Epithelial cell of prostate (primary cell): ENCODE data around the gene SMARCB1.

ENCODE experiments used
- DNase-seq: peaks from one replicate; pipeline ENCODE4 v3.0.0-alpha.2; 2011; ENCODE audit warnings: low read depth, low spot score
- H3K27ac ChIP-seq: fragments of 450-650 bp; 2 replicates; pipeline ENCODE4 v1.5.1; 2017; ENCODE audit warnings: mild to moderate bottlenecking

The SMARCB1 gene

DNA sequence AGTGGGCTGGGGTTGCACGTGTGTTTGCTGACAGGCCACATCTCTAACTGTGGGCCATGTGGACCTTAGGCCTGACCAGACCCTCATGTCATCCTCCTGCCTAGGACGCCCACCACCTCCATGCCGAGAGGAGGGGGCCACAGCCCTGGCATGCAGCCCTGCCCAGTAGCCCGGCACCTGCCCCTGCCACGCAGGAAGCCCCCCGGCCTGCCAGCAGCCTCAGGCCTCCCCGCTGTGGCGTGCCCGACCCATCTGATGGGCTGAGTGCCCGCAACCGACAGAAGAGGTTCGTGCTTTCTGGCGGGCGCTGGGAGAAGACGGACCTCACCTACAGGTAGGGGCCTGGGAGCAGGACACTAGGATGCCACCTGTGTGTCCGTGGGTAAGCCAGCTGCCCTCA lies 7.7 kb upstream of the SMARCB1 start:
- no peak for DNase-seq
- no peak overlapping the region for H3K27ac ChIP-seq

DNA sequence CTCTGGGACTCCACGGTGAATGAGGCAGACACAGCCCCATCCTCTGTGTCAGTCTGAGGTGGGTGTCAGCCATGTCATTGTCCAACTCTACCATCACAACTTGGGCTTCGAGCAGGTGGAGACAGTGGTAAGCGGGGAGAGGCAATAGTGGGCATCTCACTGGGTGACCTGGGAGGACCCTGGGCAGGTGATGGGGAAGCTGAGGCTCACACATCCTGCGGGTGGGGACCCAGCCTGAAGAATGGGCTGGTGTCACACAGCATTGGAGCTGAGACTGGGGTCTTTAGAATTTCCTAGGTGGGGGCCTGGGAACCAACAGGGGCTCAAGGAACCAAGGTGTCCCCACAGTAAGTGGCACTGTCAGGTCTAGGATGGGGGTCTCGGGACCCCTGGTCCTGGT lies 7.0 kb upstream of the SMARCB1 start:
- H3K27ac ChIP-seq = no peak overlapping the region
- DNase-seq = no peak

DNA sequence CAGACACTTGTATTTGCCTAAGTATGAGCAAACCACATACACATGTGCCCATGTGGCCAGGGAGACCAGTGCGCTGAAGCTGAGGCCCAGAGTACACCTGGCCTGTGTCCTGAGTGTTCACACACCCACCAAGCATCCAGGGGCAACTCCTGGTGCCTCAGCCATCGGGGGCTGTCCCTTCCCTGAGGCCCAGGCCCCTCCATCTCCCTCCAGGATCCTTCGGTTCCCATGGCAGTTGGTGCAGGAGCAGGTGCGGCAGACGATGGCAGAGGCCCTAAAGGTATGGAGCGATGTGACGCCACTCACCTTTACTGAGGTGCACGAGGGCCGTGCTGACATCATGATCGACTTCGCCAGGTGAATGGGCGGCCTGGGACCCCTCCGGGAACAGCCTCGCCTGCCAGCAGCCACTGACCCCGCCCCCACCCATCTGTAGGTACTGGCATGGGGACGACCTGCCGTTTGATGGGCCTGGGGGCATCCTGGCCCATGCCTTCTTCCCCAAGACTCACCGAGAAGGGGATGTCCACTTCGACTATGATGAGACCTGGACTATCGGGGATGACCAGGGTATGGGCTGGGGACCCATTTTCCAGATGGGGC lies 6.5 kb upstream of the SMARCB1 start:
- DNase-seq = no peak
- H3K27ac ChIP-seq = no peak overlapping the region

DNA sequence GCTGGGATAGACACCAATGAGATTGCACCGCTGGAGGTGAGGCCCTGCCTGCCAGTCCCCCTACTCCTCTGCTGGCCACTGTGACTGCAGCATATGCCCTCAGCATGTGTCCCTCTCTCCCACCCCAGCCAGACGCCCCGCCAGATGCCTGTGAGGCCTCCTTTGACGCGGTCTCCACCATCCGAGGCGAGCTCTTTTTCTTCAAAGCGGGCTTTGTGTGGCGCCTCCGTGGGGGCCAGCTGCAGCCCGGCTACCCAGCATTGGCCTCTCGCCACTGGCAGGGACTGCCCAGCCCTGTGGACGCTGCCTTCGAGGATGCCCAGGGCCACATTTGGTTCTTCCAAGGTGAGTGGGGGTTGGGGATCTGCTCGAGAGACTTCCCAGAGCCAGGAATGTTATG lies 5.7 kb upstream of the SMARCB1 start:
- H3K27ac ChIP-seq = no peak overlapping the region

DNA sequence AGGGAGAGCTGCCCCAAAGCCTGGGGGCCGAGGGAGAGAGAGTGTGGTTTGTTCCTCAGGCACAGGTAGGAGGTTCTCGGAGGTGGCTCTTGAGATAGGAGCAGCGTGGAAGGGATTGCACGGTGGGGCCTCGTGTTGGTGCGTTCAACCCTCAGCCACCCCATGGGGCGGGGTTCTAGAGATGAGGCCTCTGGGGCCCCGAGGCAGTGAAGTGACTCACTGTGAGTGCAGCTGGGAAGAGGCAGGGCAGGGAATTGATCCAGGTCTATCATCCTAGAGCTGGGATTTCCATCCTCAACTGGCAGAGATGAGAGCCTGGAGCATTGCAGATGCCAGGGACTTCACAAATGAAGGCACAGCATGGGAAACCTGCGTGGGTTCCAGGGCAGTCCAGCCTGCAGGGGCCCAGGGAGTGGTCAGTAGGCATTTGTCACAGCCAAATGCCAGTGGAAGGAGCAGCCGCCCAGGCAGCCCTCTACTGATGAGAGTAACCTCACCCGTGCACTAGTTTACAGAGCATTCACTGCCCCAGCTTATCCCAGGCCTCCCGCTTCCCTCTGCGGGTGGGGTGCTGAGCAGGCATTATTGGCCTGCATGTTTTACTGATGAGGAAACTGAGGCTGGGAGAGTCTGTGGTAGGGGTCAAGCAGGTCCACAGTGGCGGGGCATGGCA lies 5.1 kb upstream of the SMARCB1 start:
- peak; percentile 12 for DNase-seq

More for the DNA sequence above, 5.7 kb upstream of the SMARCB1 start:
- no peak for DNase-seq

DNA sequence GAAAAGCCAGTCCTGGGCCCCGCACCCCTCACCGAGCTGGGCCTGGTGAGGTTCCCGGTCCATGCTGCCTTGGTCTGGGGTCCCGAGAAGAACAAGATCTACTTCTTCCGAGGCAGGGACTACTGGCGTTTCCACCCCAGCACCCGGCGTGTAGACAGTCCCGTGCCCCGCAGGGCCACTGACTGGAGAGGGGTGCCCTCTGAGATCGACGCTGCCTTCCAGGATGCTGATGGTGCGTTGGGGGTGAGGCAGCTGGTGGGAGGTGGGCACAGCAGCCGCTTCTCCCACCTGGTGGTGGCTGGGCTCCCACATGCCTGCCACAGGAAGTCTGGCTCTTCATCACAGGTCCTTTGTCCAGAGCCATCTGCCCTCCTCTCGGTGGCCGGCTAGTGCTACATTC lies 4.5 kb upstream of the SMARCB1 start:
- H3K27ac ChIP-seq = no peak overlapping the region
- no peak for DNase-seq

More for the DNA sequence above, 5.1 kb upstream of the SMARCB1 start:
- H3K27ac ChIP-seq = no peak overlapping the region

DNA sequence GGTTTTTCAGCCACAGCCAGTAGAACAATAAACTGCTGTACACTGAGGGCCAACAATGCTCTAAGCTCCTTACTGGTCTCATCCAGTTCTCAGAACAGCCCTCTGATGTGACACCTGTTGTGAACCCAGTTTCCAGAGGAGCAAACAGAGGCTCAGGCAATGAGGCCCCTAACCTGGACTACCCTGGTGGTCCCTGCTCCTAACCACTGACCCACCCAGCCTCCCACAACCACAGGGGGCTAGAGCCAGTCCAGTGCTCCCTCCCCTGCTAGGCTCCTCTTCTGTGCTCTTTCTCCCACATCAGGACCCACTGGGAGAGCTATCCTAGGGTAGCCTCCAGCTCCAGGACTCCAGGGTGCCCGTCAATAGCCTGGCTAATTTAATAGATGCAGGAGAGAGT lies 4.1 kb upstream of the SMARCB1 start:
- DNase-seq = no peak
- no peak overlapping the region for H3K27ac ChIP-seq

DNA sequence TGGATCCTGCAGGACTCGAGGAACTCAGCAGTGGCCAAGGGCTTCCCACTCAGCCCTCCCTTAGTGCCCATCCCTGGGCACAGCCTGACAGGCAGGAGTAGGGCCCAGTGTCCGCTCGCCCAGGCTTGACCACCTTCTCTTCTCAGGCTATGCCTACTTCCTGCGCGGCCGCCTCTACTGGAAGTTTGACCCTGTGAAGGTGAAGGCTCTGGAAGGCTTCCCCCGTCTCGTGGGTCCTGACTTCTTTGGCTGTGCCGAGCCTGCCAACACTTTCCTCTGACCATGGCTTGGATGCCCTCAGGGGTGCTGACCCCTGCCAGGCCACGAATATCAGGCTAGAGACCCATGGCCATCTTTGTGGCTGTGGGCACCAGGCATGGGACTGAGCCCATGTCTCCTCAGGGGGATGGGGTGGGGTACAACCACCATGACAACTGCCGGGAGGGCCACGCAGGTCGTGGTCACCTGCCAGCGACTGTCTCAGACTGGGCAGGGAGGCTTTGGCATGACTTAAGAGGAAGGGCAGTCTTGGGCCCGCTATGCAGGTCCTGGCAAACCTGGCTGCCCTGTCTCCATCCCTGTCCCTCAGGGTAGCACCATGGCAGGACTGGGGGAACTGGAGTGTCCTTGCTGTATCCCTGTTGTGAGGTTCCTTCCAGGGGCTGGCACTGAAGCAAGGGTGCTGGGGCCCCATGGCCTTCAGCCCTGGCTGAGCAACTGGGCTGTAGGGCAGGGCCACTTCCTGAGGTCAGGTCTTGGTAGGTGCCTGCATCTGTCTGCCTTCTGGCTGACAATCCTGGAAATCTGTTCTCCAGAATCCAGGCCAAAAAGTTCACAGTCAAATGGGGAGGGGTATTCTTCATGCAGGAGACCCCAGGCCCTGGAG lies 3.3 kb upstream of the SMARCB1 start:
- no peak overlapping the region for H3K27ac ChIP-seq
- DNase-seq = no peak

DNA sequence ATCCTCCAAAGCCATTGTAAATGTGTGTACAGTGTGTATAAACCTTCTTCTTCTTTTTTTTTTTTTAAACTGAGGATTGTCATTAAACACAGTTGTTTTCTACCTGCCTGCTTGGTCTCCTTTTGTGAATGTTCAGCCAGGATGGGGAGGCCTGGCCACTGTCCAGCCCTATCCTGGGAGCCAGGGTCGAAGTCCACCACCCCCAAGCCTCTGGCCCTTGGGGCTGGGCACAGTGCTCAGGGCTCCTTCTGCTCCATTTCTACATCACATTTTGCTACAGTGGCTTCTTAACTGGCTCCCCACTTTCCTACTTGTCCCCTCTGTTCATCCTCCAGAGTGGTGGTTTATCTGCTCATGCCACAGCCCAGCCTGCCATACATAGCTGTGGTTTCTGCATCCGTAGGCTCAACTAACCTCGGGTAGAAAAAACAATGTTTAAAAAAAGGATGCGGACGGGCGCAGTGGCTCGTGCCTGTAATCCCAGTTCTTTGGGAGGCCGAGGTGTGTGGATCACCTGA lies 2.5 kb upstream of the SMARCB1 start:
- H3K27ac ChIP-seq = no peak overlapping the region
- DNase-seq = no peak

DNA sequence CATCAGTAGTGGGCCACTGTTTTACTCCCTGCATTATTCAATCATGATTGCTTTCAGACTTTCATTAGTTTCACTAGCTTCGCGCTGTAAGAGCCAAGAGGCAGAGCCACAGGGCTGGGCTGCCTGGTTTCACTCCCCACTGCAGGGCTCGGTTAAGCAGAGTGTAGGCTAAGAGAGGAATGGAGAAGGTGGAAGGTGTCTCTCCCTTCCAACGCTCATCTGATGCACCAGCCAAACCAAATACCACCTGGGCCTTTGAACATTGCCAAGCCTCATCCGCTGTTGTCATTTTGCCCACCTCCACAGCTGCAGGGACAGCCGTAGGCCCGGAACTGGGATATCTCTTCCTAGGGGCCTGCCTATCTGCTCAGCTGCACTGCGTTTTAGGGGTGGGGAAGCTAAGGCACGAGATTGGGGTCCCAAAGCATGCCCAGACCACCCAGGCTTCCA lies 480 bp upstream of the SMARCB1 start:
- peak overlapping the region; percentile 93 for H3K27ac ChIP-seq
- no peak for DNase-seq

DNA sequence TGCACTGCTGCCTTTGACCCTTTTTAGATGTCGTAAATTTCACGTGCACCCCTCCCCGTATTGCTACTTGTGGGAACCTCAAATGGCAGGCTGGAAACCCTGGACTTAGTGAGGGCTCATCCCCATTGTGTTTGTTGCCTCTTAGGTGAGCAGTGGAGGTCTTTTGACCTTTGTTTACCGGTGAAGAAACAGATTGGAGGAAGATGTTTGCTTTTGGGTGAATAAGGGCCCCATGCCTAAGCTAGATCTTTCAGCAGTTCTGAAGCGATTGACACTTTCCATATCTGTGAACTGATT lies 782 bp downstream of the SMARCB1 start:
- H3K27ac ChIP-seq = peak overlapping the region; percentile 93

DNA sequence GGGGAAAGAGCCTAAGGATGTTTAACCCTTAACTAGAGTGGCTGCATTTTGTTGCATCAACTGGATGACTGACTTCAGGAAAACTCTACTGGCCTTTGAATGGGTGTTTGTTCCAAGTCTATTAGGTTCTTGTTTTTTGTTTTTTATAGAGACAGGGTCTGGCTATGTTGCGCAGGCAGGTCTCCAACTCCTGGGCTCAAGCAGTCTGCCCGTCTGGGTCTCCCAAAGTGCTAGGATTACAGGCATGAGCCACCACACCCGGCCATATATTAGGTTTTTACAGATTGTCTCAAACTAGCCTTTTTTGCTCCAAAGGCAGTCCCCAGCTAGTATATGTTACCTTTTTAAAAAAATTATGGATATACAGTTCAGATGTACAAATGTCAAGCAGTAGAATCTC lies 1.1 kb downstream of the SMARCB1 start:
- H3K27ac ChIP-seq = no peak overlapping the region
- no peak for DNase-seq

More for the DNA sequence above, 782 bp downstream of the SMARCB1 start:
- no peak for DNase-seq

DNA sequence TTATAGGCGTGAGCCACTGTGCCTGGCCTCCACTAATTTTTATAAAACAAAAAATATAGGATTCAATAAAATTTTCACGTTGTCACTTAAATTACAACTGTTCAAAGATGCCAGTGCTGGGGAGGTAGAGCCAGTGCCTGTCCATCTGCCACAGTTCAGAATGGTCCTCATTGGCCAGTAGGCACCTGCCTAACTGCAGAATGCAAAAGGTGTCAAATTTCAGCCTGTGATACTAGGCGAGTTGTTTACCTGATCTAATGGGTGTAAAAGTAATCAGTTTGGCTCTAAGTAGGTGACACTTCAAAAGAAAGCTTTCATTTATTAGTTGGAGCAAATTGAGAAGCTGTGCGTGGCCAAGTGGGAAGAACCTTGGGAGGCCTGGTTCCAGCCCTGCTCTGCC lies 2.4 kb downstream of the SMARCB1 start:
- H3K27ac ChIP-seq = no peak overlapping the region
- DNase-seq = no peak

DNA sequence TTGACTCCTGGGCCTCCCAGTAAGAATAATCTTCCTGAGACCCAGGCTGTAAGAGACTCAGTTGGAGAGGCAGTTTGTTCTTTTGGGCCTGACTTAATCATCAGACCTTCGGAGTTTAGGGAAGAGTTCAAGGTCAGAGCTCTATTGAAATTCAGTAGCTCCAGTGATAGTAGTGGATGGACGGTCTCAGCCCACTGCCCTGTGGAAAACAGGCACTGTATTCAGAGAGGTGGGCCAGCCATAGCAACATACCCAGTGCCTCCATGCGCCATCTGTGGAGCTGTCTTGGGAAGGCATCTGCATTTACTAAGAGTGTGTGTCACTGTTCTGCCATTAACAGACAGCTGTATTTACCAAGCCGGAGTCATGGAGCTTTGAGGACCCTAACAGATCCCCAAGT lies 2.9 kb downstream of the SMARCB1 start:
- no peak overlapping the region for H3K27ac ChIP-seq
- DNase-seq = no peak

DNA sequence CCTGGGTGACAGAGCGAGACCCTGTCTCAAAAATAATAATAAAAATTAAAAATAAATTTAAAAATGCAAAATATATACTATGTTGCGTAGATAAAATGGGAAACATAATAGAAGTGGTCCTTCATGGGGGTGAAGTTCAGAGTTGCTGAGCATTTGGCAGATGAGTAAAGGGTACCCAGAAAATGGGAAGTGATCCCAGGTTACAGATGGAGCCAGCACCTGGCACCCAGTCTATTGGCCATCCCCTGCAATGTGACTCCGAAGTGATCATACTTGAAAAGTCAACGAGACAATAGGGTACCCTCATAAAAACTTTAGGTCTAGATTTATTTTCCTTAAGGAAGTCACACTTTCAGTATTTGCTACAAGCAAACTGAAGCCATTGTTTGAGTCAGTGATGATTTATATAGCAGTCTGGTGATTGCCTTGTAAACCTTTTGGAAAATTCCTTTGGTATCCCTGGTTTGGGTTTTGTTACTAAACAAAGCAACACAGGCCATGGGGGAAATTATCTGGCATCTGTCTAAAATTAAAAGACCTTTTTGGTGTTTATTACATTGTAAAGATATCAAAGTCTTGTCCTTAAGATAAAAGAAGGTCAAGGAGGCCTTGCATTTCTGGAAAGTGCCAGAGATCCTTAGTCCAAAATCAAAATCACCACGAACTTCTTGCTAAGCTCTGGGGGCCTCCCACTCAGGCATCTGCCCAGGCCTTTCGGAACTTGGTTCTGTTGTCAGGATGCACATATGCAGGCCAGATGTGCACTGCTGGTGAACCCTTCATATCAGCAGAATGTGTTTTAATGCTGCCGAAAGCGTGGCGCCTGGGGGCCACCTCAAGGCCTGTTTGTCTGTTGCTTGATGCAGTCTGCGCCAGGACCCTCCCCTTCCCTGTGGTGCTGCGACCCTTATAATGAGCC lies 4.3 kb downstream of the SMARCB1 start:
- H3K27ac ChIP-seq = no peak overlapping the region
- DNase-seq = no peak

DNA sequence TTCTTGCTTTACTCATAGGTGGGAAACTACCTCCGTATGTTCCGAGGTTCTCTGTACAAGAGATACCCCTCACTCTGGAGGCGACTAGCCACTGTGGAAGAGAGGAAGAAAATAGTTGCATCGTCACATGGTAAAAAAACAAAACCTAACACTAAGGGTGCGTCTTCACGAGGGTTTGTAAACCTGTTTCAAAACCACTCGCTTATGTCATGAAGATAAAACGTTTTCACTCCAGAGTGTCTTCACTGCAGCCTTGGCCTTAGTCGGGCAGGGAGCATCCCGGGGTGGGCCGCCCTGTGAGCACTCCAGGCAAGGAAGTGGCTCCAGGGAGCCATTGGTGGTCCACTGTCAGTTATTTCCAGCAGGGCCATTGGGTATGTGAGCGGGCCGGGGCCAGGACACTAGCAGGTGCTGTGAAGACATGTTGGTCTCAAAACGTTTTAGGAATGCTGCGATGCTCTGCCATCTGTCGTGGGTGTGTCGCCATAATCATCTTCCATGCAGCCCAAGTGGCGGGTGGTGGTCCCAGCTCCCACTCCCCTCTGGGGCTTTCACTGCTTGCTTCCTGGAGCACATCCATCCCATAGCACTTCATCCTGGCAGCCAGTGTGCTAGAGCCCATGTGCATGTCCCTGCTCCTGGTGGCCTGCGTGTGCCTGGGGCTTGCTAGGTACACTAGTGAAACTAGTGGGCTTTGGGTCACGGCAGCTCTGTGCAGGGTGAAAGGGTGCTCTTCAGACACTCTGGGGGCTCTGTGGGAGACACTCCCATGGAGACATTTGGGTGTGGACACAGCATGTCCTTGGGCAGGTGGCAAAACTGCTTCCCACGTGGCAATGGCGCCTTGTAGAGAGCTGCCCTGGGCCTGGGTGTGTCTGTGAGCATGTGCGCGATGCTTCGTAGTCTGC lies 5.2 kb downstream of the SMARCB1 start:
- no peak overlapping the region for H3K27ac ChIP-seq
- DNase-seq = no peak

DNA sequence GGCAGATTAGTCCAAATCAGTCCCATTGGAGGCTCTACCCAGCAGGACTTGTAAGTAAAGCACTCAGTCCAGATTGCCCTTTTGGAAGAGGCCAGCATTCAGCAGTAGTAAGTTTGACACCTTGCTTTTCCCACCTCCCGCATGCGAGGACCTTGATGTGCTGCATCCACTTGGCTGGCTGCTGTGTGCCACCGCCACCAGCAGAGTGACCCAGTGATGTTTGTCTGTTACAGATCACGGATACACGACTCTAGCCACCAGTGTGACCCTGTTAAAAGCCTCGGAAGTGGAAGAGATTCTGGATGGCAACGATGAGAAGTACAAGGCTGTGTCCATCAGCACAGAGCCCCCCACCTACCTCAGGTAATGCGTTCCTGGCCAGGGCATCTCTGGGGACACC lies 6.6 kb downstream of the SMARCB1 start:
- no peak for DNase-seq
- no peak overlapping the region for H3K27ac ChIP-seq

DNA sequence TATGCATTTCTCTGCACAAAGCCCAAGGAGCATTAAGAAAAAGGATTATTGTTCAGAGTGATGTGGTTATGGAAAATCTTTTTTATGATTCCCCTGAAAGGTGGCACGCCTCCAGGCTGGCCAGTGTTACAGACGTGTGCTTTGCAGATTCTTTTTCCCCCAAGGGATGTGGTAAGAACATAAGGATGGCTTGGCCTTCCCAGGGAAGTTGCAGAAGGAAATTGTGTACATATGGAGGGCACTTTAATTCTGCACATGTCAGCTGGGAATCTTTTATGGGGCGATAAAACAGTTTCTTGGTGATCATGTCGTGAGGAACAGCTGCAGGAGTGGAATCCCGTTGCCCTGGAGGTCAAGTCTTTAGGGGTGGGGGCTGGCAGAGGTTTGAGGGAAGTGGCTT lies 9.7 kb downstream of the SMARCB1 start:
- no peak for DNase-seq
- H3K27ac ChIP-seq = no peak overlapping the region
